ENCODE data around the gene PIK3C3.

PIK3C3 gene

DNA sequence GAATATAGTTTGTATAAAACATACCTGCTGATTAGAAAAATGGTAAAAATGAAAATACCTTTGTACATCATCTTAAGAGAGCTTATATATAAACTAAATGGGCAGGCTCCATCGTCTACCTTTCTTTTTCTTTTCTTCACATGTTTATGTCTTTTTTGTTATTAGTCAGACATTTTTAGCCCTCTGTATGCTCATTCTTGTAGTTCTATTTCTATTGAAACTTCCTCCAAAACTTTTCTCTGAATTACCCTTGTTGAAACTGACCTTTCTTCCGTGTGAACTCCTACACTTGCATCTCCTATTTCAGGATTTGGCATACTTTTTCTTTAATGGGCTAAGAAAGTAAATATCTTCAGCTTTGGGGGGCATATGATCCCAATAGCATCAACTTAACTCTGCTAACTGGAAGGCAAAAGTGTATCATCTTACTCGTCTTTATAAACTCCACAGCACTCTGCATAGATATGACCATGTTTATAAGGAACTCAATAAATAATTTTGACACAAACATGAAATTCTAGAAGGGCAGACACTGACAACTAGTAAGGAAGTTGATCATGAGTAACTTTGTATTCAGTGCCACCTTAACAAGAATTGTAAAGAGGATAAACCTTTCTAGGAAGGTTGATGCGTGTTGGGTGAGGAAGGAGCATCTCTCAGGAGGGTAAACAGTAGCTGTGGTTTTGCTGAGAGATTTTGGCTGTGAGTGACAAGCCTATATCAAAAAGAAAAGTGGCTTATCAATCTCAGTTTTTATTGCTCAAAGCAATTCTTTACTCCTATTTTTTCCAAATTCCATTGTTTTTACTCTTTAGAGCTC, 127.6 kb downstream of the PIK3C3 start:
- in situ Hi-C loops (cut with MboI; ENCODE audit: low sequenced_read_pairs, unreplicated experiment): no loop called here
- no peak for DNase-seq (ENCODE audit: low spot score)
- TF ChIP-seq, protein P1, sequence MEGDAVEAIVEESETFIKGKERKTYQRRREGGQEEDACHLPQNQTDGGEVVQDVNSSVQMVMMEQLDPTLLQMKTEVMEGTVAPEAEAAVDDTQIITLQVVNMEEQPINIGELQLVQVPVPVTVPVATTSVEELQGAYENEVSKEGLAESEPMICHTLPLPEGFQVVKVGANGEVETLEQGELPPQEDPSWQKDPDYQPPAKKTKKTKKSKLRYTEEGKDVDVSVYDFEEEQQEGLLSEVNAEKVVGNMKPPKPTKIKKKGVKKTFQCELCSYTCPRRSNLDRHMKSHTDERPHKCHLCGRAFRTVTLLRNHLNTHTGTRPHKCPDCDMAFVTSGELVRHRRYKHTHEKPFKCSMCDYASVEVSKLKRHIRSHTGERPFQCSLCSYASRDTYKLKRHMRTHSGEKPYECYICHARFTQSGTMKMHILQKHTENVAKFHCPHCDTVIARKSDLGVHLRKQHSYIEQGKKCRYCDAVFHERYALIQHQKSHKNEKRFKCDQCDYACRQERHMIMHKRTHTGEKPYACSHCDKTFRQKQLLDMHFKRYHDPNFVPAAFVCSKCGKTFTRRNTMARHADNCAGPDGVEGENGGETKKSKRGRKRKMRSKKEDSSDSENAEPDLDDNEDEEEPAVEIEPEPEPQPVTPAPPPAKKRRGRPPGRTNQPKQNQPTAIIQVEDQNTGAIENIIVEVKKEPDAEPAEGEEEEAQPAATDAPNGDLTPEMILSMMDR (IDR thresholded peaks at IDR 0.05; ENCODE audit: borderline replicate concordance, control extremely low read depth, extremely low read depth, insufficient read depth, missing control alignments): no peak

DNA sequence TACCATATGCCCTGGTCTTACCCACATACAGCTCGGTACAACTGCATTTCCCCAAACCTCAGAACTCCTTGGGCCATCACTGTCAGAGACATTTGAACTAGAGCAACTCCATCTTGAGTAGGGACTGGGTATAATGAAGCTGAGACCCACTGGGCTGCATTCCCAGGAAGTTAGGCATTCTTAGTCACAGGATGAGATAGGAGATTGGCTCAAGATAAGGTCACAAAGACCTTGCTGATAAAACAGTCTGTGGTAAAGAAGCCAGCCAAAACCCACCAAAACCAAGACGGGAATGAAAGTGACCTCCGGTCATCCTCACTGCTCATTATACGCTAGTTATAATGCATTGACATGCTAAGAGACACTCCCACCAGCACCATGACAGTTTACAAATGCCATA, 131.3 kb downstream of the PIK3C3 start:
- TF ChIP-seq, protein P1 (IDR thresholded peaks at IDR 0.05; ENCODE audit: borderline replicate concordance, control extremely low read depth, extremely low read depth, insufficient read depth, missing control alignments): no peak
- in situ Hi-C loops (cut with MboI; ENCODE audit: low sequenced_read_pairs, unreplicated experiment): no loop called here
- no peak for DNase-seq (ENCODE audit: low spot score)

DNA sequence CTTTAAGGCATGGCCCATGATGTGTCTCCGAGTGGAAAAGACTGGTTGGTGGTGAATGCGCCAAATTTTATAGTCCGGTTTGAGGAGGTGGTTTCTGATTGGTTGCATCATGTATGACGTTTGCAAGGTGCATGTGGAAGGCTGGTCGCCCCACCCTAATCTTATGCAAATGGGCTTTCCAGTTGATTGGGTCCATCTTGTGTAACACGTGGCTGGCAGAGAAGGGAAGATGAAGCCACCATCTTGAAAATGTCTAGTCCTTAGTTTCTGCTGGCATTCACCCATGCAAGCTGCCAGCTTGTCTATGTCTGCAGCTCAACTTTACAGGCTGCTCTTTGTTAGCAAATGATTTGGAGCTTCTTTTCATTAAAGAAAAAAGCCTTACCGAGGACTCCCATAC, 132.2 kb downstream of the PIK3C3 start:
- TF ChIP-seq, protein P1 (IDR thresholded peaks at IDR 0.05; ENCODE audit: borderline replicate concordance, control extremely low read depth, extremely low read depth, insufficient read depth, missing control alignments): no peak
- DNase-seq (ENCODE audit: low spot score): no peak
- in situ Hi-C loops (cut with MboI; ENCODE audit: low sequenced_read_pairs, unreplicated experiment): no loop called here

DNA sequence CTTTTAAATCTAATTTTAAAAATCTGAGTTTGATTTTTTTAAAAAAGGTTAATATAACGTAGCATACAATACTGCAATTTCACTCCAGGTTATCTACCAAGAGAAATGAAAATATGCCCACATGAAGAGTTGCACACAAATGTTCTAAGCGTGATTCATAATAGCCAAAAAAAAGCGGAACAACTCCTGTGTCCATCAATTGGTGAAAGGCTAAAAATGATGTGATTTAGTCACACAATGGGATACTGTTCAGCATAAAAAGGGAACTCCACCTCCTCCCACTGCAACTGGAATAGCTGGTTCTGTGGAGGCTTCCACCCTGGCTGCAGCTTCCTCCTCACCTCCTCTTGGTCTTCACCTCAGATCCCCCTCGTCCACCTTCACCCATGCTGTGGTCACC, 132.8 kb downstream of the PIK3C3 start:
- in situ Hi-C loops (cut with MboI; ENCODE audit: low sequenced_read_pairs, unreplicated experiment): no loop called here
- no peak for DNase-seq (ENCODE audit: low spot score)
- TF ChIP-seq, protein P1 (IDR thresholded peaks at IDR 0.05; ENCODE audit: borderline replicate concordance, control extremely low read depth, extremely low read depth, insufficient read depth, missing control alignments): no peak

DNA sequence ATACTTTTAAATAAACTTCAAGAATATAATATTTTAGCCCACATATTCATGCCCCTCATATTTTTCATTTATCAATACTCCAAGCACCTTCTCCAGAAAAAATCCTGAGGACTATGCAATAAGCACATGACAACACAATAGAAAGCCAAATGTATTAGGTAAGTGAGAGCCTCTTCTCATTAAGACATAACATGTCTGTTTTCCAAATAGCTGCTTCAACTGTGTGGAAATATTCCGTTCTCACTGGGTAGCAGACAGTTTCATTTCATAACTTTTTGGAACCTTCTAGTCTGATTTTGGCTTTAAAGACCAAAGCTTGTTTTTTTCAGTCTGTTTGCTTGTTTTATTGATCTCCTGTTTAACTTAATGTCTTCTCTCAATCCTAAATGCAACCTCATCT, 137.8 kb downstream of the PIK3C3 start:
- in situ Hi-C loops (cut with MboI; ENCODE audit: low sequenced_read_pairs, unreplicated experiment): no loop called here
- no peak for DNase-seq (ENCODE audit: low spot score)
- TF ChIP-seq, protein P1 (IDR thresholded peaks at IDR 0.05; ENCODE audit: borderline replicate concordance, control extremely low read depth, extremely low read depth, insufficient read depth, missing control alignments): no peak

DNA sequence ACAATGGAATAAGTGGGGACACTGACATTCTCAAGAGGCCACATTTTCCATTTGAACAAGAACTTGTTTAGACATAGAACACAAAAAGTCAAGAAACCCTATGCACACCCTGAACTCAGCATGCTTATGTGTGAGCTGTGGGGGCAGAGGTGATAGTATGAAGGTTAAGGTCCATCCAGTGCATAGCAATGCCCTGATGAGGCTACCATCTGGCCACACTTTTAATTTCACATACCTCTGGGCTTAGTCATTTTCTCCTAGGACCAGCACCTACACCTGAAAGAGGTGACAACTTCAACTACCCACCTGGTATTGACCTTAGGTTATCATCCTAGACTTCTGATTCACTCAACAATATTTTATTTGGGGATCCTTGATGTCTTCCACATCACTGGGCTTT, 139.8 kb downstream of the PIK3C3 start:
- no peak for DNase-seq (ENCODE audit: low spot score)
- TF ChIP-seq, protein P1 (IDR thresholded peaks at IDR 0.05; ENCODE audit: borderline replicate concordance, control extremely low read depth, extremely low read depth, insufficient read depth, missing control alignments): no peak
- in situ Hi-C loops (cut with MboI; ENCODE audit: low sequenced_read_pairs, unreplicated experiment): no loop called here
